HG03108 (cell line): ENCODE data around the gene GRID1.
"Not testable (repeated sequence)": the region's sequence is repeated elsewhere in the genome, so short reads cannot be mapped to it uniquely, and the experiment has no call there.

ENCODE experiments used
- ATAC-seq: cut with Tn5 transposase; IDR thresholded peaks from one replicate; pipeline ENCODE4 v1.9.1; 2021; ENCODE audit warnings: moderate library complexity; ENCODE audit not compliant: unreplicated experiment

GRID1 gene

DNA sequence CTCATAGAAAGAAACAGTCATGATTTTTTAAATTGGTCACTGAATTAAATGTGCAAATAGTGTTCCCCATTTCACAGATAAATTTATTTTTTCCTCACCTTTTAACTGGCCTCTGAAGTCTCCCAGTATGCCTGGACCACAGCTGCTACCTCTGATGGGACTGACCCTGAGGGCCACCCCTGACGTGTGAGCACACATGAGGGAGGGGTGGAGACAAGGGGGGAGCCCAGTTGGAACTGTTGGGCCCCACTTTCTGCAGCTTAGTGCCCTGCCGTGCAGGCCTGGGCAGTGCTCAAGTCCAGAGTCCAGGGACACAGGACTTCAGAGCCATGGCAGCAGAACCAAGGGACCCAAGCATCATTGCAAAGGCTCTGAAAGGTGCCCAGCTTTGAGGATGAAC is 243.9 kb downstream of the GRID1 start:
- no peak for ATAC-seq

DNA sequence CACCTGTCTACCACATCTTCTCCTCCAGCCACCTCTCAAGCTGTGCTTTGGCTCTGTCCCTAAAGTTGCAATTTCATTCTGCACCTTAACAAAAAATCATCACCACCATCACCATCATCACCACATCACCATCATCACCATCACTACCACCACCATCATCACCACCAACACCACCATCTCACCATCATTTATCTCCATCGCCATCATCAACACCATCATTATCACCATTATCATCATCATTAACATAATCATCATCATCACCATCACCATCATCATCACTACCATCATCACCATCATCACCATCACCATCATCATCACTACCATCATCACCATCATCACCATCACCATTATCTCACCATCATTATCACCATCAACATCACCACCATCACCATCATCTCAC is 245.4 kb downstream of the GRID1 start:
- no peak for ATAC-seq

DNA sequence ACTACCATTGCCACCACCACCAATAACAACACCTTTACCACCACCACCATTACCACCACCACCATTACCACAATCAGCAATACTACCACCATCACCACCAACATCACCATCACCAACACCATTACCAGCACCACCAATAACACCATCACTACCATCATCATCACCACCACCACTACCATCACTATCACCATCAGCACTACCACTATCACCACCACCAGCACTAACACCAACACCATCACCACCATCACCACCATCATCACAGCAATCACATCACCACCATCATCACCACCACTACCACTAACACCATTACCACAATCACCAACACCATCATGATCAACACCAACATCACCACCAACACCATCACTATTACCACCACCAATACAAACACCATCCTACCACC is 249.5 kb downstream of the GRID1 start:
- no peak for ATAC-seq

DNA sequence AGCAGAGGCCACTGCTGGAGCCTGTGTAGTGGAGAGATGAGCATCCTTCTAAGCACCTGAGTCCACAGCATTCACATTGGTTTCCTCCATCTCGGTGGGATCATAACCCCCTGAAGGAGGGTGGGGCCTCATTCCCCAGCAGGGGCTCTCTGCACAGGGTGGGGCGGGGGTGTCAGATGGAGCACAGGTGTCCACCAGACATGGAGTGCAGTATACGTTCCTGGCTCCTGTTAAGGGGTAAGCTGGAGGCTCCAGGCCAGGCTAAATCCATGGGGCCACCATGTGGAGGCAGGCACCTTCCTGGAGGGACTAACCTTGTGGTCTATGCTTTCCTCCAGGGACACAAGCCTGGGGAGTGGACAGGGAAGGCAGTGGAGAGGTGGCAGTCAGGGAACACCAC is 252.6 kb downstream of the GRID1 start:
- no peak for ATAC-seq

DNA sequence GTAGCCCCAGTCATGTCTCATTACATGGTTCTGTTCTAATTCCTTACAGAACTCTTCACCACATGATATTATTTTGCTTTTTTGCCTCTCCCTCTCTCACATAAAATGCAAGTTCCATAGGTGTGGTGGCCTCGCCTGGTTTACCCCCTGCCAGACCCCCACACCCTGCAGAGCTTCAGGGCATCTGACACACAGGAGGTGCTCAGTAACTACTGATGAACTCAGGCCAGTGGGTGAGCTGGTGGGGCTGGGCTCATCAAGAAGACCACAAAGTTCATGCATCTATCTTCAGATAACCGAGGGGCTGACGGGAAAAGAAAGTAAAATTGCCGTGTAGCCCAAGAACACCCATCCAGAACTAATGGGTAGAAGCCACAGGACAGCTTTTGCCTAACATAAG is 253.1 kb downstream of the GRID1 start:
- ATAC-seq, result no peak

DNA sequence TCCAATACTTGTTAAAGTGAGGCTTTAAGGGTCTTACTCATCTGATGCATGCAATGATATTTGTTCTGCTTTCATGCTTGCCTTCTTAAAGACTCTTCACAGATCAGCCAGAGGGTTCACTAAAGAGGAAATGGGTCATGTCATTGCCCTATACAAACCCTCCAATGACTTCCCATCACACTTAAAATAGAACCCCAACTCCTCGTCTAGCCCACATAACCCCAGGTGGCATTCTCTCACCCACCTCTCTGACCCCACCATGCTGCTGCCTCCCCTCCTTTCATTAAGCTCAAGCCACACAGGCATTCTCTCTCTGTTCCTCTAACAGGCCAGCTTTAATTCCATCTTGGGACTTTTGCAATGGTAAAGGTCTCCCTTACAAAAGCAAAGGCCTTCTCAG is 253.6 kb downstream of the GRID1 start:
- ATAC-seq, result no peak

DNA sequence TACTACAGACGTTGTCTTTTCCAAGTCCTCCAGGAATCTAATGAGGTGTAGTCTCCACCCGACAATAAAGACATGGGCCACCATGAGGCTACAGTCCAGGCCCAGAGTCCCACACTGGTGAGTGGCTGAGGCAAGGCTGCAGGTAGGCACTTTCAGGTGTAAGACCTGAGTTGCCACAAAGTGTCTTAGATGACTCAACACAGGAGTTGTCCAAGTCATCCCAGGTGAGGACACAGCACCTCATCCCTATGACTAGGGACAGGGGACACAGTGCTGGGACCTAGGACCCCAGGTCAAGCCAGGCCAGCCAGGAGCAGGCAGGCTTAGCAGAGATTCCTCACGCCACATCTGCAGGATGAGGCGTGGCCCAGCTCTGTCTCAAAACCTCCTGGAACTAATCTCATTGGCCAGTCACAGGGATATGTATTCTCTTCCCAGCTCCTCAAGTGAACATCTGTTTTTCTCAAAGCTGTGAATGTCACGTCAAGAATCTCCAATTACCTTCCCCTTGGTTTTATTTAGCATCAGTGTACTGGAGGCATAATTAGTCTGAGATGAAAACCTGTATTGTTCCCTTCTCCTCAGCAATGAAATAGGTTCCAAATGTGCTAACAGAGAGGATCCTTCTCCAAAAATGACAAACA is 254.6 kb downstream of the GRID1 start:
- ATAC-seq, result no peak

DNA sequence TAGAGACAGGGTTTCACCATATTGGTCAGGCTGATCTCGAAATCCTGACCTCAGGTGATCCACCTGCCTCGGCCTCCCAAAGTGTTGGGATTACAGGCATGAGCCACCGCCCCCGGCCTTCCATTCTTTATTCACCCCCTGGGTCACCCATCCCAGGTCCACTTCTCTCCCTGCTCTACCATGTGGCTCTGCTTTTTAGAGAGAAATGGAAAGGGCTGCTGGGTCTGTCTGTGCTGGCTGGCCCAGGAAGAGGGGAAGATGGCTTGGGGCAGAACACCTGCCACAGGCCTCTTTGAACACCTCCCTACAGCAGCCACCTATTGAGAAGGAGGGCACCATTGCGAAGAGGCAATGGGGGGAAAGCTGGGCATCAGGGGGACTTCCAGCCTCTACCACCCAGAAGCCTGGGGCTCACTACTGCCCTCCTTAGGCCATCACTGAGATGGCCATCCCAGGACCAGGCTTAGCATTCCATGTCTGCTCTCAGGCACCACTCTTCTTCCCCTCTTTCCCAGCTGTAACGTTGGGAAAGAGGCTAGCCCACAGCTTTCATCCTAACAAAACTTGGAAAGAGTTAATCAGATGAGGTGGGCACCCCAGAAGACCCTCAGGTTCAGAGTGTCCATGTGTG is 256.3 kb downstream of the GRID1 start:
- no peak for ATAC-seq

DNA sequence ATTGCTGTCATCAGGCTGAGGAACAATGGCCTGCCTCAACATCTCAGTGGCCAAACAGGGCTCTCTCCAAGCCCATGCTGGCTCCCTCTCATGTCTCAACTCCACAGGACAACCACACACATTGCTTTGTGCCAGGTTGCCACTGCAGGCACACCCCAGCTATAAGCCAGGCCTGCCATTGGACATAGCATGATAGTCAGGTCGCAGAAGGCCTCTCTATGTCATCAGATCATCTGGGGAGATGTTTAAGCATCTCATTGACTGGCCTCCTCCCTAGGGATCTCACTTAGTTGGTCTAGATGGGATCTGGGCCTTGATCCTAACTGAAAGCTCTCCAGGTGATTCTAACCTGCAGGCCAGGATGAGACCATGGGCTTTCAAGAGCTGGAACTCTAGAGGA is 257.2 kb downstream of the GRID1 start:
- ATAC-seq, result no peak

DNA sequence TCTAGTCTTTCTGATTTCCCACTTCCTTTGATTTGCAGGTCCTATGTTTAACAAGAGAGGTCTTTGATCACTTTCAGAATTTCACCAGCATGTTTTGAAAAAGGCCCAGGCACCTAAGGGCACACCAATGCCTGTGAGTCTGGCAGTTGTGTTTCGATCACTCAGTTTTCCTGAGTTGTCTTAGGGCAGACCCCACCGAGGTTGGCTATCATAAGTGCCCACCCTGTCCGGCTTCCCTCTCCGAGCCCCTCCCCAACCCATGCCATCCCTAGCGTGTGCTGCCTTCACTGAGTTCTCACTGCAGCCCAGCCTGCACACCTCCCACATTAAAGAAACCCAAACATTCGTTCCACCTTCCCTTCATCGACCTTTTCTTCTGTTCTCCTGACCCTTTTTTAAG is 257.9 kb downstream of the GRID1 start:
- no peak for ATAC-seq

DNA sequence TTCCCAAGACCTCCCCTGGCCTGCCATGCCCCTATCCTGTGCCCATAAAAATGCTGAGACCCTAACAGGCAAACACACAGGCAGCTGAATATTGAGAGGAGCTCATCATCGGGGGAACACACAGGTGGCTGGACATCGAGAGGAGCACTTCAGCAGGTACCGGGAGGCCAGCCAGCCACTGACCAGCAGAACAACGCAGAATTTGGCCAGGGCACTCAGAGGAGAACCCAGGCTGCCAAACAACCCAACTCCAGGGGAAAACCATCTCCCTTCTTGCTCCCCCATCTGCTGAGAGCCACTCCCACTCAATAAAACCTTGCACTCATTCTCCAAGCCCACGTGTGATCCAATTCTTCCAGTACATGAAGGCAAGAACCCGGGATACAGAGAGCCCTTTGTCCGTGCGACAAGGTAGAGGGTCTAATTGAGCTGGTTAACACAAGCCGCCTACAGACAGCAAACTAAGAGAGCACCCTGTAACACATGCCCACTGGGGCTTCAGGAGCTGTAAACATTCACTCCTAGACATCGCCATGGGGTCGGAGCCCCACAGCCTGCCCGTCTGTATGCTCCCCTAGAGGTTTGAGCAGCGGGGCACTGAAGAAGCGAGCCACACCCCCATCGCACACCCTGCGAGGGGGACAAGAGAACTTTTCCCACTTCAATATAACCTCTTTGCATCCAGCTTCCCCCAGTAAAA is 258.8 kb downstream of the GRID1 start:
- not testable (repeated sequence) for ATAC-seq

DNA sequence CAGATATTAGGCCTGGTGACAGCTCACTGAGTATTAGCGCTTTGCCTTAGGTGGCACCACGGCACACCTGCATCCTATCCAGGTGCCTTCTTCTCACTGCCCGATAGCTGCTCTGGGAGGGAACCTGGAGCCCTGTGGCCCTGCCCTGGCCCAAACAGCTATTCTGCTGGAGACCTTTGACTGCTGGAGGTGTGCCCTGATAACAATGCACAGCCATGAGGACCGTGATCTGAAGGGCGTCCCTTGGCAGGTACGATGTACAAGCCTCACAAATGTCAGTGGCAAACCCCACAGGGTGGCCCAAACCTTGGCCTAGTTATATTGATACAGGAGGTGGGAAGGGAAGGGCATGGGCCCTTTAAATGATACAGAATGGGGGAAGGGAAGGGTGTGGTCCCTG is 259.5 kb downstream of the GRID1 start:
- ATAC-seq, result no peak

DNA sequence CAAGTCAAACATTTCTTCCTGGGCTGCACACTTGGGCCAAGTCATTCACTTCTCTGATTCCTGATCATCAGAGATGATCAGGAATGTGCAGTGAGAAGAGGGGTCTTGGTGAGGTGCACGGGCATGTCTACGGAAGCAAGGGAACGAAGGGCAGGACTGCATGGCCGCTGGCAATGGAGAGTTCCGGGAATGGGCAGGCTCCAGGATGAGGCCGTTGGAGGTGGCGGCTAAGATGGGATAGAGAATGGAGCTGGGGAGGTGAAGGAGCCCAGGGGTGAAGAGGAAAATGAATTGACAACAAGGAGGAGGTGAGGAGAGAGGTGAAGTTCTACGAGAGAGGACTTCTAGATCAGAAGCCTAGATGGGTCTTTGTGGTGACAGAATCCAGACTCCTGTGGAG is 260.0 kb downstream of the GRID1 start:
- ATAC-seq, result no peak

DNA sequence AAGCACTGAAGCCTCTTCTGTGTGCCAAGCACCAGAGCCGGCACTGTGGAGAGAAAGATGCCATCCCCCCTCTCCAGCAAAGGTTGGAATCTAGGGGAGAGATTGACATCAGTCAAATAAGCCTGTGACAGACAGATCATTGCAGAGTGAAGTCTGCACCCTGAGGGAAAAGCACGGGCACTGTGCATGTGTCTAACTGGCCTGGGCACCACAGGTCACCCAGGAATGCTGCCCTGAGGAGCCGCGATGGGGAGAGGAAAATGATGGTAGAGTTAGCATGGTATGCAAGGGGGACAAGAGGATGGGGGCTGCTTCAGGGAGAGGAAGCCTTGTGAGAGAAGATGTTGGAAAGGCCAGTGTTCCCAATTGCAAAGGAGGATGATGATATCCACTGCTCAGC is 261.0 kb downstream of the GRID1 start:
- ATAC-seq, result no peak

DNA sequence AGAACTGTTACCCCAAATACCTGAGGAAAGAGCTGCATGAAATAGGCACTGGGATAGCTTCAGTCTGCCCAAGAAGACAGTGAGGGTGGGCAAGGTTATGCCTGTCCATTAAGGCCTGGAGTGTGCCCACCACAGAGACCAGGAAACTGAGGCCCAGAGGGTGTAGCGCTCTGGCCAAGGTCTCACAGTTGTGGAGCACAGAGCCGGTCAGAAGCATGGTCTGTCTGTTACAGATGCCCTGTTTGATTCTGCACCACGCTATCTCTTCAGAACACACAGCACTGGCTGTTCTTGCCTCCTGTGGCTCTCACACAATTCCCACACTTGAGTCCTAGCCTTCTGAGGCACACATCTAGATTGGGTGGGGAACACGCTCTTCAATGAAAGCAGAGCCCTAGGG is 261.4 kb downstream of the GRID1 start:
- ATAC-seq, result no peak

DNA sequence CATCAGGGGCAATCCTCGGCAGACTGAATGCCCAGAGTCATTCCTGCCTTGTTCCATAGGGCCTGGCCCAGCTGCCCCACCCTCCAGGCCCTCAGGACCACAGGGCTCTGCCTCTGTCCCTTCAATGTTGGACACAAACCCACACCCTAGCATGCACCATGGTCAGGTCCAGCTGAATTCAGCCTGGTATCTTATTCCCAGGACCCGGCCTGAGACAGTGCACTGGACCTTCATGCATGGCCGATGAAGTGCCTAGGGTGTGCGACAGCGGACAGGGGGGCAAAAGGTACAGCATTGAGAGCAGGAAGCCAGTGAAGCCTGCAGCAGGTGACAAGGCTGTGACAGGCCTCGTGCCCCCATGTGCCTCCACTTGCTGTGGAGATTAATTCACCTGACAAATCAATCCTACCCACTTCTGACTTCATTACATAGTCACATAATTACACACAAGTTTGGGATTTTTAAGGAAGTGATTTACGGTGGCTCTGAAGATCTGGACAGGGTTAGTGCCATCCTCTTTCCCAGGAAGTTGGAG is 261.9 kb downstream of the GRID1 start:
- no peak for ATAC-seq

DNA sequence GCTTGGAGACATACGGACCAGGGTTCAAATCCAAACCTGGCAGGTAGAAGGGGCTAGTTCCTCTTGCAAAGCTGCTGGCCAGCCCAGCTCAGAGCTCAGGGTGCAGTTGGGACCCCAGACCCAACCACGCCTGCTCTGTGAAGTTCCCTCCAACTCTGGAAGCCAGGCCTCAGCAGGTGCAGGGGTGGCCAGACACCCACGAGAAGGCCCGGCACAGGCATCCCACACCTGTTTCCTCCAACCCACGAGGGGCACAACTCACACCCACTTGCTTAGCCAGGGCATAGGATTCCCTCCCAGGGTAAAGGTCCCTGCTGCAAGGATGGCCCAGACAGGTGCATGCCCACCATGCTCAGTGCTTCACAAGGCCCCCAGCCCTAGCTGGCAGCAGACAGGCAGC is 262.4 kb downstream of the GRID1 start:
- ATAC-seq, result no peak

DNA sequence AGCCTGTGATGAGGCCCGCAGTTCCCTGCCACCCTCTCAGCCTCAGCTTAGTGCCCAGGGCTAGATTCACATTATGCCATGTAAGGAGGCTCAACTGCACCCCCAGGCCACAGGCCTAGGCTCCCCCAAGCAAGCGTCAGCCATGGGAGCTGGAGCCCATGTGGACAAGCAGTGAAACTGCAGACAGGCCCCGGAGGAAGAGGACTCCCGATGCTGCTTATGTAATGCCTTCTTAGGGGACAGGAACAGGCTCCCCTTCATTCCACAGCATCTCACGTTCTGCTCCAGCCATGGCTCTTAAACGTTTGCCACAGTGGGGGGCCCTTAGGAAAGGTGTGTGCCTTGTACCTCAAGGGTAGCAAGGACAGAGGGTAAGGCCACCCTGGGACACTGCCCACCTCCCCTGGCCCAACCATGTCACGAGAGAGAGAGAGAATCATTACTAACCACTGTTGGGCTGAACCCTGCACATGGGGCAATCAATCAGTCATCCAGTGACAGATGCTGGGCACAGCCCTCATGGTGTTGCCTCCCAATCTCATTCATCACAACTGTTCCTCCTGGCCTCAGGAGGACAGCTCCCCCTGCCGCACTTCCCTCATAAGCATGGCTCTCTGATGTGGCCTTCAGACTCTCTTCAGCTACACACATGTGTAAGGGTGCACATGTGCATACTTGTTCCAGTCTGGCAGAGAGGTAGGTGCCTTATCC is 263.0 kb downstream of the GRID1 start:
- ATAC-seq, result no peak

DNA sequence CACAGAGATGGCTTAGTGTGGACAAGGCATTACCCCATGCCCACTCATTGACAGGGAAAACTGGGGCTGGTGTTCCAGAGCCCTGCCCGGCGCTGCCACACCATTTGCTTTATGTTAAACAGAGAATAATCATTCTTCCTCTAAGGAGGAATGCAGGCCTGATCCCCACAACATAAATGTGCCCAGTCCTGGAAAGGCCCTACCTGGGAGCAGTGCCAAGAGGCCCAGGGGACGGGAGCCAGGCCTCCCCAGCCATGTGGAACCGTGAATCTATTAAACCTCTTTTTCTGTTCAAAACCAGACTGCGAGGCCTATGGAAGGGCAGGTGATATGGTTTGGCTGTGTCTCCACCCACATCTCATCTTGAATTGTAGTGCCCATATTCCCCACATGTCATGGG is 264.1 kb downstream of the GRID1 start:
- ATAC-seq, result no peak

DNA sequence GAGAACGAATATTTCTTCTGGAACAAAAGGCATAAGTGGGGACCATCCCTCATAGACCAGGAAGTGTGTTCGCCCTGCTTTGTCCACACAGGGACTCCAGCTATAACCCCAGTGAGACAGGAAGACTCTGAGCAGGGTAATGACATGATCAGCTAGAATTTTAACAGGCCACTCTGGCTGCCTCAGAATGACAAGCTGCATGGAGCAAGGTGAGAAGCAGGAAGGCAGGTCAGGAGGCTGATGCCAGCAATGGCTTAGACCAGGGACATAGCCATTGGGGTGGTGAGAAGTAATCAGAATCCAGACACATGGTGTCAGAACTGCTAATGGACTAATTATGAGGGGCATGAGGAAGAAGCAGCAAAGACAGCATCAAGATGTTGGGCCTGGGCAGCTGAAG is 264.6 kb downstream of the GRID1 start:
- ATAC-seq, result no peak

DNA sequence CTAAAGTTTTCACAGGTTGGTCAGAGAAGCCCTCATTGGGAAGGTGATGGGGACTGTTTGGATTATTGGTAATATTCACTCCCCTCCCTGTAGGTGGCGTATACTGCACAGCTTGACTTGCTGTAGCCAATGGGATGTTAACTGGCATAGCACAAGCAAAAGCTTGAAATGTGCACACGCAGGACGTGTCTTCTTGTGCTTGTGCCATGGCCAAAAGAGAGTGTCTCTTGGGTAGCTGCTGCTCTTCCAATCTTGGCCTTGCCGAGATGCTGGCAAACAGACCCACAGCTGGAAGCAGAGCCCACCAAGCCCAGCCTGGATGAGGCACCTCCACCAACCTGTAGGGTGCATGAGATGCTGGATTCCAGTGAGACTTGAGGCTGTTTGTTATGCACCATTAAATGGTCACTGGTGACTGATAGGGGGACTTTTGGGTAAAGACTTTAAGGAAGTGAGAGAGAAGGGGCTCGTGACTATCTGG is 266.0 kb downstream of the GRID1 start:
- no peak for ATAC-seq
